Peyer's patch (tissue), 4 donors: ENCODE data around the gene VAV1. TPM values are rescaled to one million over a fixed set of nuclear protein-coding genes. Genes with fewer than 3 reads are reported as not detected.

Experiments
- DNase-seq, 3 donors: peaks; one replicate each; pipeline ENCODE4 v3.0.0-alpha.2; 2017 to 2019
- H3K27ac ChIP-seq, 4 donors: fragments of 200-600 bp; sonication (generic); one replicate each; pipeline ENCODE4 v1.5.1; 2016 to 2019
- H3K27me3 ChIP-seq, 2 donors: fragments of 200-600 bp; sonication (generic); one replicate each; pipeline ENCODE4 v1.5.1; 2019
- H3K36me3 ChIP-seq, 3 donors: fragments of 200-600 bp; sonication (generic); one replicate each; pipeline ENCODE4 v1.5.1; 2016 to 2019
- H3K4me1 ChIP-seq, 4 donors: fragments of 200-600 bp; sonication (generic); one replicate each; pipeline ENCODE4 v1.5.1; 2016 to 2019
- H3K4me3 ChIP-seq, 4 donors: fragments of 200-600 bp; sonication (generic); 1 replicate in 3 of 4; 2 replicates in 1 of 4; pipeline ENCODE4 v1.5.1; 2016 to 2019; ENCODE audit warnings: mild to moderate bottlenecking in 1 of 4
- H3K9me3 ChIP-seq, 4 donors: fragments of 200-600 bp; sonication (generic); one replicate each; pipeline ENCODE4 v1.5.1; 2016 to 2019; ENCODE audit warnings: mild to moderate bottlenecking in 1 of 4
- POLR2A ChIP-seq, 2 donors: fragments of 450-650 bp; IDR thresholded peaks; one replicate each; pipeline ENCODE4 v1.5.1; 2017; ENCODE audit warnings: antibody characterized with exemption in 2 of 2, mild to moderate bottlenecking in 2 of 2, moderate library complexity in 2 of 2
- total RNA-seq, 4 donors: library from RNA; depleted of rRNA; stranded (reverse); fragments of >200 nt; gene quantifications; one replicate each; pipeline ENCODE4 v1.1.0, GENCODE V29; 2016
- TF ChIP-seq, protein P1 (sequence below), 6 experiments: fragments of 450-650 bp in 4 of 6; fragments of 200-600 bp in 2 of 6; sonication (generic) in 1 of 6; IDR thresholded peaks; one replicate each; pipeline ENCODE4 v1.5.1; 2017 to 2019; ENCODE audit warnings: antibody characterized with exemption in 6 of 6, mild to moderate bottlenecking in 3 of 6, moderate library complexity in 1 of 6

The VAV1 gene
- total RNA-seq, 4 donors from 2014 or later, result 7.0 to 57.8 (median 7.7) TPM

- Histone ChIP-seq H3K27ac (no peak overlapping the region), H3K36me3 (no peaks in the 10 kb centered on the region), H3K27me3 (no peaks in the 10 kb centered on the region), H3K9me3 (no peaks in the 10 kb centered on the region), H3K4me3 (no peak overlapping the region), H3K4me1 (no peaks in the 10 kb centered on the region)
- TF ChIP-seq POLR2A (IDR thresholded peaks at IDR 0.05), result no peak
- TF ChIP-seq, protein P1, sequence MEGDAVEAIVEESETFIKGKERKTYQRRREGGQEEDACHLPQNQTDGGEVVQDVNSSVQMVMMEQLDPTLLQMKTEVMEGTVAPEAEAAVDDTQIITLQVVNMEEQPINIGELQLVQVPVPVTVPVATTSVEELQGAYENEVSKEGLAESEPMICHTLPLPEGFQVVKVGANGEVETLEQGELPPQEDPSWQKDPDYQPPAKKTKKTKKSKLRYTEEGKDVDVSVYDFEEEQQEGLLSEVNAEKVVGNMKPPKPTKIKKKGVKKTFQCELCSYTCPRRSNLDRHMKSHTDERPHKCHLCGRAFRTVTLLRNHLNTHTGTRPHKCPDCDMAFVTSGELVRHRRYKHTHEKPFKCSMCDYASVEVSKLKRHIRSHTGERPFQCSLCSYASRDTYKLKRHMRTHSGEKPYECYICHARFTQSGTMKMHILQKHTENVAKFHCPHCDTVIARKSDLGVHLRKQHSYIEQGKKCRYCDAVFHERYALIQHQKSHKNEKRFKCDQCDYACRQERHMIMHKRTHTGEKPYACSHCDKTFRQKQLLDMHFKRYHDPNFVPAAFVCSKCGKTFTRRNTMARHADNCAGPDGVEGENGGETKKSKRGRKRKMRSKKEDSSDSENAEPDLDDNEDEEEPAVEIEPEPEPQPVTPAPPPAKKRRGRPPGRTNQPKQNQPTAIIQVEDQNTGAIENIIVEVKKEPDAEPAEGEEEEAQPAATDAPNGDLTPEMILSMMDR (IDR thresholded peaks at IDR 0.05), result no peak
- no peak for DNase-seq
These were observed 102.7 kb downstream of the VAV1 start for GRCh38 chr19:6875218-6875617.

- Histone ChIP-seq H3K27ac (no peak overlapping the region), H3K27me3 (no peaks in the 10 kb centered on the region), H3K4me1 (no peaks in the 10 kb centered on the region), H3K36me3 (no peaks in the 10 kb centered on the region), H3K9me3 (no peaks in the 10 kb centered on the region), H3K4me3 (no peak overlapping the region)
- DNase-seq, result no peak
- TF ChIP-seq POLR2A (IDR thresholded peaks at IDR 0.05), result no peak
- TF ChIP-seq, protein P1 (IDR thresholded peaks at IDR 0.05), result no peak
These were observed 104.2 kb downstream of the VAV1 start for GRCh38 chr19:6876748-6877147.

DNA sequence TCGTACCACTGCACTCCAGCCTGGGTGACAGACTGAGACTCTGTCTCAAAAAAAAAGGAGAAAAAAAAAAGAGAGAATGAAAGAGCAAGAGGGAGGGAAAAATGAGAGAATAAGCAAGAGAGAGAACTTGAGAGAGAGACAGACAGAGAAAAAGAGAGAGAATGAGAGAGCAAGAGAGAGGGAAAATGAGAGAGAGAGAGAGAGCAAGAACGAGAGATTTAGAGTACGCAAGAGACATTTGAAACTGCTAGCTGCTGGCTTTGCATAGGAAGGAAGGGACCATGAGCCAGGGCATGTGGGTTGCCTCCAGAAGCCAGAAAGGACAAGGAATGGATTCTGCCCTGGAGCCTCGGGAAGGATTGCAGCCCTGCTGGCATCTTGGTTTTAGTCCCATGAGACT lies 105.3 kb downstream of the VAV1 start:
- Histone ChIP-seq H3K4me1 (no peaks in the 10 kb centered on the region), H3K36me3 (no peaks in the 10 kb centered on the region), H3K9me3 (no peaks in the 10 kb centered on the region), H3K27me3 (no peaks in the 10 kb centered on the region), H3K4me3 (no peak overlapping the region), H3K27ac (no peak overlapping the region)
- DNase-seq, result no peak
- TF ChIP-seq, protein P1 (IDR thresholded peaks at IDR 0.05), result no peak
- no peak for TF ChIP-seq POLR2A (IDR thresholded peaks at IDR 0.05)

- TF ChIP-seq, protein P1 (IDR thresholded peaks at IDR 0.05), result no peak
- TF ChIP-seq POLR2A (IDR thresholded peaks at IDR 0.05), result no peak
- H3K9me3 ChIP-seq, result no peaks in the 10 kb centered on the region
- H3K4me1 ChIP-seq, result no peaks in the 10 kb centered on the region
- H3K36me3 ChIP-seq, result no peaks in the 10 kb centered on the region
- no peak for DNase-seq
- no peak overlapping the region for H3K4me3 ChIP-seq
- no peak overlapping the region for H3K27ac ChIP-seq
- no peaks in the 10 kb centered on the region for H3K27me3 ChIP-seq
These were observed 113.9 kb downstream of the VAV1 start for GRCh38 chr19:6886277-6886897.

DNA sequence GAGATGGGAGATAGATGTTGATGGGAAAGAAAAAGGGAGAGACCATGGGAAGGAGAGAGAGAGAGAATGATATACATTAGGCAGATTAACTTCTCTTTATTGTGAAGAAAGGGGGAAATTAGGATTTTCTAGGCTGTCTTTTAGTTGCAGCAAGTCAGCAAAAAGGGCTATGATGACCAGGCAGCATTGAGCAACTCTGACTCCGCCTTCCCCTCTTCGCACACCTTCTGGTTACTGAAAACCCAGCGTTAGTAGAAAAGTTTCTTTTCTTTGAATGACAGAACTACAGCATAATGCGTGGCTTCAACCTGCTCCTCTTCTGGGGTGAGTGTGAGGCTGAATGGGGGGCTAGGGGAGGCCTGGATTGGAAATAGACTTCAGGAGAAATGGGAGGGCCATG lies 114.8 kb downstream of the VAV1 start, which contains the start of gene ADGRE1:
Gene ADGRE1 (plus strand): TSS at position 264 of the 400 bp plus-strand sequence. CDS start 30 bp downstream, at position 294.
- DNase-seq, result no peak
- no peaks in the 10 kb centered on the region for H3K27me3 ChIP-seq
- H3K27ac ChIP-seq, result no peak within 1 kb of the TSS
- H3K9me3 ChIP-seq, result no peaks in the 10 kb centered on the region
- no peak for TF ChIP-seq POLR2A (IDR thresholded peaks at IDR 0.05)
- TF ChIP-seq, protein P1 (IDR thresholded peaks at IDR 0.05), result no peak
- no peak within 1 kb of the TSS for H3K4me3 ChIP-seq
- no peaks in the 10 kb centered on the region for H3K36me3 ChIP-seq
- H3K4me1 ChIP-seq, result no peaks in the 10 kb centered on the region
